Panc1 (cell line): ENCODE data around the gene QRICH1. TPM values are rescaled to one million over a fixed set of nuclear protein-coding genes. Genes with fewer than 3 reads are reported as not detected.

ENCODE experiments used
- ATAC-seq: fragments of 200-7000 bp; cut with Tn5 transposase; 2 replicates; pipeline ENCODE4 v1.9.1; 2020; ENCODE audit warnings: mild to moderate bottlenecking, moderate library complexity
- BruUV-seq: library from RNA; stranded (reverse); fragments of 400-500 nt; replicated peaks from 2 replicates; lab custom pipeline; 2021; lab: Mats Ljungman, UMichigan
- CTCF ChIA-PET: fragments of 300-600 bp; sonication (Branson Sonifier 250); formaldehyde crosslinking; loops from one replicate; lab custom pipeline; 2022; ENCODE audit warnings: antibody characterized with exemption; lab: Charles Lee
- POLR2A ChIA-PET: fragments of 300-600 bp; sonication (Branson Sonifier 250); formaldehyde crosslinking; loops from one replicate; lab custom pipeline; 2022; ENCODE audit warnings: antibody characterized with exemption; lab: Charles Lee
- DNase-seq: peaks from one replicate; pipeline ENCODE4 v3.0.0-alpha.2; 2010; ENCODE audit warnings: low read depth, low spot score
- H3K27ac ChIP-seq: 2 replicates; pipeline ENCODE4 v1.5.1; 2011; ENCODE audit warnings: mild to moderate bottlenecking, low read length, inconsistent platforms
- H3K27me3 ChIP-seq: fragments of 200-500 bp; sonication (Bioruptor generic); 2 replicates; pipeline ENCODE4 v1.6.0; 2014; ENCODE audit warnings: low read length, inconsistent platforms; ENCODE audit not compliant: control insufficient read depth, insufficient read depth
- H3K36me3 ChIP-seq: fragments of 200-500 bp; sonication (Bioruptor generic); 2 replicates; pipeline ENCODE4 v1.5.1; 2014; ENCODE audit warnings: inconsistent platforms, mild to moderate bottlenecking, low read length, moderate library complexity; ENCODE audit not compliant: control insufficient read depth, insufficient read depth
- H3K4me1 ChIP-seq: 2 replicates; pipeline ENCODE4 v1.5.1; 2011; ENCODE audit warnings: inconsistent platforms, mild to moderate bottlenecking, low read length, moderate library complexity; ENCODE audit not compliant: control insufficient read depth, insufficient read depth
- H3K4me3 ChIP-seq, 2 experiments: 2 replicates each; pipeline ENCODE4 v1.5.1; 2011 to 2012; ENCODE audit warnings: low read depth in 2 of 2, low read length in 2 of 2, mild to moderate bottlenecking in 2 of 2, inconsistent platforms in 1 of 2, moderate library complexity in 1 of 2
- H3K9me3 ChIP-seq: fragments of 200-500 bp; sonication (Bioruptor generic); 2 replicates; pipeline ENCODE4 v1.5.1; 2014; ENCODE audit warnings: low read depth, mild to moderate bottlenecking, inconsistent platforms, low read length, moderate library complexity; ENCODE audit not compliant: control insufficient read depth, insufficient read depth
- CTCF ChIP-seq: fragments of 450-650 bp; IDR thresholded peaks from 2 replicates; pipeline ENCODE4 v1.5.1; 2017; ENCODE audit warnings: mild to moderate bottlenecking
- POLR2AphosphoS5 ChIP-seq: IDR thresholded peaks from 2 replicates; pipeline ENCODE4 v1.6.1; 2012; ENCODE audit warnings: mild to moderate bottlenecking, low read depth, low read length, moderate library complexity
- REST ChIP-seq, 2 experiments: IDR thresholded peaks; 2 replicates each; pipeline ENCODE4 v1.6.1; 2011 to 2012; ENCODE audit warnings: low read depth in 2 of 2, control low read depth in 1 of 2, low read length in 1 of 2, mild to moderate bottlenecking in 1 of 2, moderate library complexity in 1 of 2; ENCODE audit not compliant: insufficient read depth in 1 of 2
- SIN3A ChIP-seq: IDR thresholded peaks from 2 replicates; pipeline ENCODE4 v1.6.1; 2012; ENCODE audit warnings: low read depth, mild to moderate bottlenecking, low read length, moderate library complexity, borderline replicate concordance; ENCODE audit not compliant: insufficient read depth
- TCF7L2 ChIP-seq: IDR thresholded peaks from 2 replicates; pipeline ENCODE4 v1.6.1; 2011; ENCODE audit warnings: mild to moderate bottlenecking, low read depth, low read length, inconsistent platforms
- in situ Hi-C: cut with HindIII; loops from 2 replicates; pipeline ENCODE4 v1.10.0; 2016; ENCODE audit warnings: low sequenced_read_pairs, low pct_unique_long_range_greater_than_20kb
- intact Hi-C: fragments of 100-400 bp; cut with micrococcal nuclease; formaldehyde crosslinking; loops from one replicate; pipeline ENCODE4 v1.10.0; 2022; ENCODE audit not compliant: unreplicated experiment
- total RNA-seq: library from RNA; stranded (reverse); gene quantifications from one replicate; pipeline ENCODE4 v1.2.1, GENCODE V29; 2021; ENCODE audit not compliant: unreplicated experiment

The QRICH1 gene
- total RNA-seq, 1 experiment from 2014 or later, result 79.9 TPM

DNA sequence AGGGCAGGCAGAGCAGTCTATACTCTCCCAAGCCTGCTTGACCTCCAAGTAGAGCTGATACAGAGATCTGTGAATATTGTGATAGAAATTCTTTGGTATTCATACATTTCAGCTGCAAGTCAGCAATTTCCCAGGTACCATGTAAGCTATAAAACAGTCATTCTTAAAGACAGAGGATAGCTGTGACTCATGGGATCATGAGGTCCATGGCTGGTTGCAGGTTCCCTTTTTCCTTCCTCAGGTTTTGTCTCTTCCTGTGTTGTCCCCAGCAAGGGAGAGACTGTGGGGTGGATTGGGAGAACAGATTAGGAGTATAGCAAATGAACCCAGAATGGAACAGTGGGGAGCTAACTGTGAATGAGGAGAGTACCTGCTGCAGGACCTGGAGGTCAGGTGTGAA is 109.2 kb downstream of the QRICH1 start:
- Histone ChIP-seq H3K36me3 (peaks cover 8% of the 10 kb centered on the region), H3K4me3 (no peak overlapping the region), H3K27ac (no peak overlapping the region), H3K27me3 (no peaks in the 10 kb centered on the region), H3K9me3 (no peaks in the 10 kb centered on the region), H3K4me1 (peaks cover 7% of the 10 kb centered on the region)
- ChIA-PET POLR2A (no interaction called here), CTCF (no interaction called here)
- DNase-seq, result no peak
- in situ Hi-C loops (no loop called here), intact Hi-C loops (no loop called here)
- ATAC-seq, result no peak
- TF ChIP-seq CTCF, result no peak
- no peak for TF ChIP-seq TCF7L2
- no peak for TF ChIP-seq POLR2AphosphoS5
- TF ChIP-seq REST (IDR thresholded peaks at IDR 0.05; ENCODE audit: insufficient read depth in 1 of 2, low read depth in 2 of 2, low read length in 1 of 2), result no peak
- TF ChIP-seq SIN3A, result no peak
- BruUV-seq, result no TSS peak

DNA sequence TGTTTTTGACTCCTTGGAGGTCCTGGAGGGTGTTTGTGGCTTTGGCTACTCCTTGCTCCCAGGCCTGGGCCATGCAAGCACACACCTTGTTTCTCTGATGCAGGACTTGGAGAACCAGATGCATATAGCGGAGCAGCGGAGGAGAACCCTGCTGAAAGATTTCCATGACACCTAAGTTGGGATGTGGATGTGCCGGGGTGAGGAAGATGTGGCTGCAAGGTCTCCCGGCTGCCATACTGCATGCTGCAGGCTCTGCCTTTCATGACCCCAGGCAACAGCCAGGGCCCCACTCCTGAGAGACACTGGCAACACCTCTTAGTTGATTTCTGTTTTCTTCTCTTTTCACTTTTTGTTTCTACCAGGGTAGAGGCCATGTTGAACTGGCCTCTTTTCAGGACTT is 110.8 kb downstream of the QRICH1 start:
- intact Hi-C loops, result no loop called here
- TF ChIP-seq TCF7L2 (no peak), CTCF (no peak), REST (IDR thresholded peaks at IDR 0.05; ENCODE audit: insufficient read depth in 1 of 2, low read depth in 2 of 2, low read length in 1 of 2) (no peak), POLR2AphosphoS5 (no peak)
- no peak for DNase-seq
- BruUV-seq, result no TSS peak
- ChIA-PET CTCF (no interaction called here), POLR2A (no interaction called here)
- H3K4me3 ChIP-seq, result no peak overlapping the region
- H3K36me3 ChIP-seq, result peaks cover 8% of the 10 kb centered on the region
- no peaks in the 10 kb centered on the region for H3K27me3 ChIP-seq
- ATAC-seq, result no peak
- in situ Hi-C loops, result no loop called here
- no peak overlapping the region for H3K27ac ChIP-seq
- H3K9me3 ChIP-seq, result no peaks in the 10 kb centered on the region
- H3K4me1 ChIP-seq, result no peaks in the 10 kb centered on the region
